HG03469 (cell line): ENCODE data around the gene ERBB3.
"Not testable (repeated sequence)": the region's sequence is repeated elsewhere in the genome, so short reads cannot be mapped to it uniquely, and the experiment has no call there.

Experiments used
- ATAC-seq: cut with Tn5 transposase; IDR thresholded peaks from one replicate; pipeline ENCODE4 v1.9.1; 2021; ENCODE audit warnings: mild to moderate bottlenecking, moderate library complexity, moderate number of reproducible peaks; ENCODE audit not compliant: unreplicated experiment

Gene ERBB3

GRCh38 chr12:56079723-56080555, at the start of gene ERBB3:
Gene ERBB3 (plus strand): TSS chr12:56080165. CDS start chr12:56080301, 136 bp downstream.
- no peak for ATAC-seq

DNA sequence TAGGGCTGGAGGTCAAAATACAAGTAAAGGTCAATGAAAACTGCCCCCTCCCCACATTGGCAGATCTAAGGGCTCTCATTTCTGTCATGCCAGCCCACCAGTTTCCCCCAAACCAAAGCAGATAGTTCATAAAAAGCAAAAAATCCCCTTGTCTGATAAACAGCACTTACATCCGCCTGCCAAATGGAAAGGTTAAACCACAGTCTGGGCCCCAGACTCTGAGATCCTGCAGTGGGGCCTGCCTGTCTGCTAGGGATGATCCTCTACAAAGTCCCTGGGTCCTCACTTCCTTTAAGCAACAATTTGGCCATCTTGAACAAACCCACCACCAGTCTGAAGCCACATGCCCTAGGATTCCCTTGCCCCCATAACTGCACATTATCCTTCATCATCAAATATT, 48.0 kb upstream of the ERBB3 start:
- no peak for ATAC-seq

DNA sequence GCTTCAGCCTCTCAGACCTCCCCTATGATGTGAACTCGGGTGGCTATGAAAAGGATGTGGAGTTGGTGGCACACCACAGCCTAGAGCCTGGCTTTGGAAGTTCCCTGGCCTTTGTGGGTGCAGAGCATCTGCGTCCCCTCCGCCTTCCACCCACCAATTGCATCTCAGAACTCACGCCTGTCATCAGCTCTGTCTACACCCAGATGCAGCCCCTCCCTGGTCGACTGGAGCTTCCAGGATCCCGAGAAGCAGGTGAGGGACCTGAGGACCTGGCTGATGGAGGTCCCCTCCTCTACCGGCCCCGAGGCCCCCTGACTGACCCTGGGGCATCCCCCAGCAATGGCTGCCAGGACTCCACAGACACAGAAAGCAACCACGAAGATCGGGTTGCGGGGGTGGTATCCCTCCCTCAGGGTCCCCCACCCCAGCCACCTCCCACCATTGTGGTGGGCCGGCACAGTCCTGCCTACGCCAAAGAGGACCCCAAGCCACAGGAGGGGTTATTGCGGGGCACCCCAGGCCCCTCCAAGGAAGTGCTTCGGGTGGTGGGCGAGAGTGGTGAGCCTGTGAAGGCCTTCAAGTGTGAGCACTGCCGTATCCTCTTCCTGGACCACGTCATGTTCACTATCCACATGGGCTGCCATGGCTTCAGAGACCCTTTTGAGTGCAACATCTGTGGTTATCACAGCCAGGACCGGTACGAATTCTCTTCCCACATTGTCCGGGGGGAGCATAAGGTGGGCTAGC, 45.2 kb upstream of the ERBB3 start:
- no peak for ATAC-seq

- no peak for ATAC-seq
These were observed 42.8 kb upstream of the ERBB3 start for GRCh38 chr12:56037161-56037560.

DNA sequence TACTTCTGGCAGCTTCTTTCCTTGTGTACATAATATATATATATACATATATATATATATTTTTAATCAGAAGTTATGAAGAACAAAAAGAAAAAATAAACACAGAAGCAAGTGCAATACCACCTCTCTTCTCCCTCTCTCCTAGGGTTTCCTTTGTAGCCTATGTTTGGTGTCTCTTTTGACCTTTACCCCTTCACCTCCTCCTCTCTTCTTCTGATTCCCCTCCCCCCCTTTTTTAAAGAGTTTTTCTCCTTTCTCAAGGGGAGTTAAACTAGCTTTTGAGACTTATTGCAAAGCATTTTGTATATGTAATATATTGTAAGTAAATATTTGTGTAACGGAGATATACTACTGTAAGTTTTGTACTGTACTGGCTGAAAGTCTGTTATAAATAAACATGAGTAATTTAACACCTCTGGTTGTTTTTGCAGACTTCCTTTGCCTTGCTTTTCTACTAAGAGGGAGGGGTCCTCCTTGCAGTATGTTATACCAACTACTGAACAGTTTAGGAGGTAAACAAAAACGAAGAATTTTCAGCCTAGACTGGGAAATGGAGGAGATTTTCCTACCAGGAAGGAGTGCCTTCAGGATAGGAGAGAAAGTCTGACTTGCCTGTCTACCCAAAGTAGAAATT, 41.8 kb upstream of the ERBB3 start:
- no peak for ATAC-seq

DNA sequence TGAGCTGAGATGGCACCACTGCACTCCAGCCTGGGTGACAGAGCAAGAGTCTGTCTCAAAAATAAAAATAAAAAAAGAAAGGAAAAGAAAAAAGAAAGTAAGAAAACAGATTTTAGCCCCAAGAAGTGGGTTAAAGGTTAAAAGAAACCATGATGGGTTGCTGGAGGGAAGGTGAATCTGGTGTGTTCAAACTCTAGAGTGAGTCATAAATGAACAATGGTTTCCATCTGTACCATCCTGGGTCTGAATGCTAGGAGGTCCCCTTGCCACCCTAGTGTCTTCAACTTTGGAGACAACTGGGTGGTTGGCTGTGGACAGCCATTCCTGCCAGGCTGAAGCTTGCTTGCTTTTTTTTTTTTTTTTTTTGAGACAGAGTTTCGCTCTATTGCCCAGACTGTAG, 39.8 kb upstream of the ERBB3 start:
- no peak for ATAC-seq

- ATAC-seq: no peak
These were observed 38.9 kb upstream of the ERBB3 start for GRCh38 chr12:56040963-56041551.

DNA sequence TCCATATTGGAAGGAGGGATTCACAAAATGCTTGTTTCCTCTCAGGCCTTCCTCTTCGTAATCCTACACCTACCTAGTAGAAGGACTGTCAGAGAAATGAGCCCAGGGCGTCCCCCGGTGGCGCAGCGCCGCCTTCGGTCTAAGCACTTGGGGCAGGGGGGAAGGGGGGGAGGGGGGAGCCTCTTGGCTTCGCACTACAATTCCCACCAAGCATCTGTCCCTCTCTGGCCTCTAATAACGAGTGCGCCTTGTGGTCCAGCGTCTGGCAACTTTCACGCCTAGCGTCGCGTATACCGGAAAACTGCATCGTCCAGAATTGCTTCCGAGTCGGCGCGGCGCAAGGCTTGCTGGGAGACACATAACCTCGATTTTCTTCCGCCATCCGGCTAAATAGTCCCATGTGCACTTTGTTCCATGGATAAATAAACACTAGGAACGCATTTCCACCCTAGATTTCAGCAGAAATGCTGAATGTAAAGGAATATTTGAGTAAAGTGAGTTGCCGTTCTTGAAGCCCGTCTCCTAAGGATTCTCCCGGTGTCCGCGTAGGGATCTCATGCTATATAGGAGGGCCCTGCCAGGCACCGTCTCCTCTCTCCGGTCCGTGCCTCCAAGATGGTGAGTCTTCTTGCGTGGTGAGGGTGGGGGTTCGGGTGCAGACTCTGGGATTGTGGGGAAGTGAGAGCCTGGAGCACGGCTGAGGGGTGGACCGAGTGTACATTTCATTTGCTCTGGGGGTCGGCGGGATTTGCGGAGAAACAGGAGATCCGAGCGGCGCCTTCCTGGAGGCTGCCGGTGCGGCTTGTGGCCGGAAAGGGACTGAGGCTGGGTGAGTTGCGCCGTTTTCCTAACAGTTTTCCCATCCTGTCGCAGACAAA, 38.2 kb upstream of the ERBB3 start, which contains the start of gene RPS26:
Gene RPS26 (plus strand): TSS at position 367 of the 878 bp plus-strand sequence. CDS start 249 bp downstream, at position 616.
- peak; percentile 73 for ATAC-seq

GRCh38 chr12:56042430-56042813, 37.5 kb upstream of the ERBB3 start:
- not testable (repeated sequence) for ATAC-seq

- ATAC-seq: no peak
These were observed 37.1 kb upstream of the ERBB3 start for GRCh38 chr12:56042843-56043242.

GRCh38 chr12:56046027-56046780, 33.8 kb upstream of the ERBB3 start:
- ATAC-seq: no peak

DNA sequence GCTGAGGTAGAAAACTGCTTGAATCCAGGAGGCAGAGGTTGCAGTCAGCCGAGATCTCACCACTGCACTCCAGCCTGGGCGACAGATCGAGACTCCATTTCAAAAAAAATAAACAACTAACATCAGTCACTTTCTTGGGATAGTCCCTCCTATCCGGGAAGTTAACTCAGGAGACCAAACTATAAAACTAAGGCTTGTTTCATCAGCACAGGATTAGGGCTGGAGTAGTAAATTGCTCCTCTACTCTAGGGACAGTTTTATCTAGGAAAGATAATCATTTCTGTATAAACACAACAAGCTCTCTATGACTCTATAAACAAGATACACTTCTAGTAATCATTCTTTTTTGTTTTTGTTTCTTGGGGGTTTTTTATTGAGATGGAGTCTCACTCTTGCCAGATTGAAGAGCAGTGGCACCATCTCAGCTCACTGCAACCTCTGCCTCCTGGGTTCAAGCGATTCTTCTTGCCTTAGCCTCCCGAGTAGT, 26.5 kb upstream of the ERBB3 start:
- no peak for ATAC-seq

DNA sequence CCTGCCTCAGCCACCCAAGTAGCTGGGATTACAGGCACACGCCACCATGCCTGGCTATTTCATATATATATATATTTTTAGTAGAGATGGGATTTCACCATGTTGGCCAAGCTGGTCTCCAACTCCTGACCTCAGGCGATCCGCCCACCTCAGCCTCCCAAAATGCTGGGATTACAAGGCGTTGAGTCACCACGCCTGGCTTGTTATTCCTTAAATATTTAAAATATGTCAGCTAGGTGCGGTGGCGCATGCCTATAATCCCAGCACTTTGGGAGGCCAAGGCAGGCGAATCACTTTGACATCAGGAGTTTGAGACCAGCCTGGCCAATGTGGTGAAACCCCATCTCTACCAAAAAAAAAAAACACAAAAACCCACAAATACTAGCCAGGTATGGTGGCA, 20.0 kb upstream of the ERBB3 start:
- ATAC-seq: not testable (repeated sequence)

GRCh38 chr12:56061982-56062381, 18.0 kb upstream of the ERBB3 start:
- no peak for ATAC-seq

- no peak for ATAC-seq
These were observed 17.0 kb upstream of the ERBB3 start for GRCh38 chr12:56062996-56063395.

- no peak for ATAC-seq
These were observed 8.3 kb upstream of the ERBB3 start for GRCh38 chr12:56071648-56072047.

GRCh38 chr12:56074396-56074795, 5.6 kb upstream of the ERBB3 start:
- no peak for ATAC-seq

DNA sequence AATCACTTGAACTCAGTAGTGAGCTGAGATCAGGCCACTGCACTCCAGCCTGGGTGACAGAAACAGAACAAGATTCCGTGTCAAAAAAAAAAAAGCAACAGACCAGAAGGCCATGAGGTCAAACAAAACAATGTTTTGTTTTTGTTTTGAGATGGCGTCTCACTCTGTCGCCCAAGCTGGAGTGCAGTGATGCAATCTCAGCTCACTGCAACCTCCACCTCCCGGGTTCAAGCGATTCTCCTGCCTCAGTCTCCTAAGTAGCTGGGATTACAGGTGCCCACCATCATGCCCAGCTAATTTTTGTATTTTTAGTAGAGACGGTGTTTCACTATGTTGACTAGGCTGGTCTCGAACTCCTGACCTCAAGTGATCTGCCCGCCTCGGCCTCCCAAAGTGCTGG, 2.0 kb upstream of the ERBB3 start:
- ATAC-seq: not testable (repeated sequence)

GRCh38 chr12:56078427-56078826, 1.5 kb upstream of the ERBB3 start:
- ATAC-seq: no peak
